K562 (cell line): ENCODE measurements around the gene ATP2A3. TPM values are rescaled to one million over a fixed set of nuclear protein-coding genes. Genes with fewer than 3 reads are reported as not detected.

Experiments used
- ARID1B ChIP-seq: fragments of 450-650 bp; IDR thresholded peaks from 2 replicates; pipeline ENCODE4 v1.6.1; 2016; ENCODE audit warnings: antibody characterized with exemption, mild to moderate bottlenecking, inconsistent platforms
- ETV5 ChIP-seq: sonication (generic); formaldehyde crosslinking; IDR thresholded peaks from 2 replicates; pipeline ENCODE4 v1.4.0; 2020; ENCODE audit warnings: low read depth, mild to moderate bottlenecking, missing genetic modification reagents
- ETV6 ChIP-seq, 3 experiments: fragments of 150-350 bp in 1 of 3; sonication (generic) in 1 of 3; formaldehyde crosslinking in 1 of 3; IDR thresholded peaks; 2 replicates each; pipeline versions ENCODE4 v1.6.1 to v1.8.0; 2014 to 2022; ENCODE audit warnings: borderline replicate concordance in 2 of 3, low read depth in 2 of 3, antibody characterized with exemption in 1 of 3, low read length in 1 of 3, mild to moderate bottlenecking in 1 of 3, missing genetic modification reagents in 1 of 3
- JUND ChIP-seq, 2 experiments: IDR thresholded peaks; 2 replicates in 1 of 2; 3 replicates in 1 of 2; pipeline ENCODE4 v1.6.1; 2011; ENCODE audit warnings: borderline replicate concordance in 2 of 2, low read depth in 2 of 2, low read length in 2 of 2, improper control_type of control experiment in 1 of 2, missing biosample characterization in 1 of 2, missing genetic modification characterization in 1 of 2, missing genetic modification reagents in 1 of 2
- KAT2B ChIP-seq: IDR thresholded peaks from one replicate; pipeline ENCODE4 v1.6.1; 2012; ENCODE audit warnings: low read depth, mild to moderate bottlenecking, control low read depth, inconsistent platforms, low read length, moderate library complexity
- KDM4B ChIP-seq, 2 experiments: fragments of 450-650 bp in 1 of 2; sonication (generic) in 1 of 2; IDR thresholded peaks; 2 replicates each; pipeline ENCODE4 v1.6.1; 2016 to 2017; ENCODE audit warnings: borderline replicate concordance in 2 of 2, antibody characterized with exemption in 1 of 2, low read depth in 1 of 2, mild to moderate bottlenecking in 1 of 2
- NBN ChIP-seq: fragments of 450-650 bp; IDR thresholded peaks from 2 replicates; pipeline ENCODE4 v1.6.1; 2016; ENCODE audit warnings: low read depth, mild to moderate bottlenecking
- NFIC ChIP-seq: fragments of 450-650 bp; IDR thresholded peaks from 2 replicates; pipeline ENCODE4 v1.6.1; 2017; ENCODE audit warnings: mild to moderate bottlenecking, inconsistent platforms
- POLR2A ChIP-seq: fragments of 450-650 bp; conservative IDR thresholded peaks from 2 replicates; pipeline ENCODE4 v1.6.1; 2016
- RBBP5 ChIP-seq: fragments of 200-600 bp; sonication (generic); IDR thresholded peaks from 2 replicates; pipeline ENCODE4 v1.6.1; 2012; ENCODE audit warnings: borderline replicate concordance, mild to moderate bottlenecking, low read length, control low read depth, inconsistent platforms; ENCODE audit not compliant: insufficient read depth, poor library complexity, severe bottlenecking
- ZFP36 ChIP-seq: fragments of 150-350 bp; IDR thresholded peaks from 2 replicates; pipeline ENCODE4 v1.6.1; 2018; ENCODE audit warnings: low read length, low read depth; ENCODE audit not compliant: partially characterized antibody
- ZKSCAN1 ChIP-seq: fragments of 150-350 bp; IDR thresholded peaks from 2 replicates; pipeline ENCODE4 v1.6.1; 2016; ENCODE audit warnings: low read depth, low read length
- ZNF584 ChIP-seq: fragments of 200-800 bp; sonication (Bioruptor generic); IDR thresholded peaks from 2 replicates; pipeline ENCODE4 v1.6.1; 2016; ENCODE audit warnings: low read depth, mild to moderate bottlenecking, missing genetic modification characterization, missing compliant biosample characterization
- ZNF785 ChIP-seq: fragments of 250-450 bp; sonication (Bioruptor Pico); IDR thresholded peaks from 2 replicates; pipeline ENCODE4 v1.4.0; 2020; ENCODE audit warnings: mild to moderate bottlenecking
- polyA plus RNA-seq, 8 experiments: library from polyadenylated mRNA; depleted of rRNA in 4 of 8; stranded (reverse) in 5 of 8; unstranded in 3 of 8; fragments of >200 nt; fragmentation: Nextera tagmentation in 2 of 8; fragmentation: Illumina TruSeq in 1 of 8; extraction: Ambion mirVana in 2 of 8; extraction: Trizol in 1 of 8; gene quantifications; 2 replicates each; pipeline versions ENCODE4 v1.2.1 to v1.2.3, GENCODE V29; 2011 to 2014; ENCODE audit warnings: inconsistent platforms in 1 of 8, missing spikeins in 1 of 8
- total RNA-seq, 7 experiments: library from RNA; depleted of rRNA in 6 of 7; stranded (reverse); fragments of >200 nt in 6 of 7; fragmentation: Illumina TruSeq in 2 of 7; extraction: Trizol in 2 of 7; gene quantifications; 2 replicates each; pipeline versions ENCODE4 v1.2.1 to v1.2.3, GENCODE V29; 2011 to 2021; ENCODE audit warnings: low replicate concordance in 1 of 7
- TF ChIP-seq, protein P1 (sequence below): fragments of 450-650 bp; IDR thresholded peaks from 2 replicates; pipeline ENCODE4 v1.6.1; 2017; ENCODE audit warnings: antibody characterized with exemption, mild to moderate bottlenecking
- TF ChIP-seq, protein P2 (sequence below): fragments of 250-450 bp; sonication (Bioruptor Pico); IDR thresholded peaks from 2 replicates; pipeline ENCODE4 v1.6.1; 2021; ENCODE audit warnings: mild to moderate bottlenecking

The ATP2A3 gene
- total and polyA plus RNA-seq, 9 of the 15 experiments (the other 6 are each of a cell fraction or from before 2014, with no cell fraction given): 0.65 to 103 (median 31.3) TPM

DNA sequence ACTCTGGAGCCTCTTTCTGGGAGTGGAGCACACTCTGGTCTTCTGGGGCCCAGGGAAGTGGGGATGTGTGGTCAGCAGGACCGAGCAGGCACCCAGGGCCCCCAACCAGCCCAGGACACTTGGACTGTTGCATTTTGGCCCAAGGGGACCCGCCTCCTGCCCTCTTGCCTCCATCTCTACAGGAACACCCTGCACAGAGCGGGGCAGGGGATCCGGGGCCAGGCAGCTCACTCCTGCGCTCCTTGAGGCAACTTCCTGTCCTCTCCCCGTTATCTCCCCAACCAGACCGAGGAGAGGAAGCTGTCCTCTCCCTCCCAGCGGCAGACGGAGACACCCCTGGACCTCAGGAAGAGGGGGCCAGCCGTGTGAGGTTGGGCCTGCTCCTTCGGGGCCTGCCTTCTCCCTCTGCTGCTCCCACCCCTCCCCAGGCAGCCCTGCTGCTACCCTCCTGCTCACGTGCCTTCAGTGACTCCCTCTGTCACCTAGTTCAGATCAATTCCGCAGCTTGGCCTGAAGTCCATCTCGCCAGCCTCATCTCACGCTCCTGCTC is 10.0 kb upstream of the ATP2A3 start (continued):
- TF ChIP-seq, protein P1, sequence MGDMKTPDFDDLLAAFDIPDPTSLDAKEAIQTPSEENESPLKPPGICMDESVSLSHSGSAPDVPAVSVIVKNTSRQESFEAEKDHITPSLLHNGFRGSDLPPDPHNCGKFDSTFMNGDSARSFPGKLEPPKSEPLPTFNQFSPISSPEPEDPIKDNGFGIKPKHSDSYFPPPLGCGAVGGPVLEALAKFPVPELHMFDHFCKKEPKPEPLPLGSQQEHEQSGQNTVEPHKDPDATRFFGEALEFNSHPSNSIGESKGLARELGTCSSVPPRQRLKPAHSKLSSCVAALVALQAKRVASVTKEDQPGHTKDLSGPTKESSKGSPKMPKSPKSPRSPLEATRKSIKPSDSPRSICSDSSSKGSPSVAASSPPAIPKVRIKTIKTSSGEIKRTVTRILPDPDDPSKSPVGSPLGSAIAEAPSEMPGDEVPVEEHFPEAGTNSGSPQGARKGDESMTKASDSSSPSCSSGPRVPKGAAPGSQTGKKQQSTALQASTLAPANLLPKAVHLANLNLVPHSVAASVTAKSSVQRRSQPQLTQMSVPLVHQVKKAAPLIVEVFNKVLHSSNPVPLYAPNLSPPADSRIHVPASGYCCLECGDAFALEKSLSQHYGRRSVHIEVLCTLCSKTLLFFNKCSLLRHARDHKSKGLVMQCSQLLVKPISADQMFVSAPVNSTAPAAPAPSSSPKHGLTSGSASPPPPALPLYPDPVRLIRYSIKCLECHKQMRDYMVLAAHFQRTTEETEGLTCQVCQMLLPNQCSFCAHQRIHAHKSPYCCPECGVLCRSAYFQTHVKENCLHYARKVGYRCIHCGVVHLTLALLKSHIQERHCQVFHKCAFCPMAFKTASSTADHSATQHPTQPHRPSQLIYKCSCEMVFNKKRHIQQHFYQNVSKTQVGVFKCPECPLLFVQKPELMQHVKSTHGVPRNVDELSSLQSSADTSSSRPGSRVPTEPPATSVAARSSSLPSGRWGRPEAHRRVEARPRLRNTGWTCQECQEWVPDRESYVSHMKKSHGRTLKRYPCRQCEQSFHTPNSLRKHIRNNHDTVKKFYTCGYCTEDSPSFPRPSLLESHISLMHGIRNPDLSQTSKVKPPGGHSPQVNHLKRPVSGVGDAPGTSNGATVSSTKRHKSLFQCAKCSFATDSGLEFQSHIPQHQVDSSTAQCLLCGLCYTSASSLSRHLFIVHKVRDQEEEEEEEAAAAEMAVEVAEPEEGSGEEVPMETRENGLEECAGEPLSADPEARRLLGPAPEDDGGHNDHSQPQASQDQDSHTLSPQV: peak; percentile 89
- peak; percentile 92 for TF ChIP-seq ARID1B
- peak; percentile 64 for TF ChIP-seq JUND (IDR thresholded peaks at IDR 0.05; ENCODE audit: borderline replicate concordance, low read depth, low read length)
- TF ChIP-seq JUND (tag; IDR thresholded peaks at IDR 0.05; ENCODE audit: borderline replicate concordance, low read depth, low read length): peak; percentile 51; the same call in 1 of the 3 replicates
- TF ChIP-seq, protein P2, sequence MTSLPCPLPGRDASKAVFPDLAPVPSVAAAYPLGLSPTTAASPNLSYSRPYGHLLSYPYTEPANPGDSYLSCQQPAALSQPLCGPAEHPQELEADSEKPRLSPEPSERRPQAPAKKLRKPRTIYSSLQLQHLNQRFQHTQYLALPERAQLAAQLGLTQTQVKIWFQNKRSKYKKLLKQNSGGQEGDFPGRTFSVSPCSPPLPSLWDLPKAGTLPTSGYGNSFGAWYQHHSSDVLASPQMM (CRISPR knock-in tag): no peak
- peak; percentile 78; the same call in 1 of the 2 replicates for TF ChIP-seq ZNF584 (CRISPR knock-in tag)
- TF ChIP-seq ETV5 (CRISPR knock-in tag): peak; percentile 97
- TF ChIP-seq ZKSCAN1: peak; percentile 80; the same call in 1 of the 2 replicates
- peak in 1 of 2 experiments; percentile 79; a peak in 1 of 4 replicates for TF ChIP-seq ETV6 (IDR thresholded peaks at IDR 0.05; ENCODE audit: borderline replicate concordance in 1 of 2, low read depth in 2 of 2, low read length in 1 of 2)
- TF ChIP-seq ETV6 (CRISPR knock-in tag; IDR thresholded peaks at IDR 0.05; ENCODE audit: borderline replicate concordance): no peak
- TF ChIP-seq ZNF785: no peak
- TF ChIP-seq POLR2A: peak; percentile 56; the same call in 1 of the 2 replicates
- peak; percentile 41; the same call in 1 of the 2 replicates for TF ChIP-seq NBN
- no peak for TF ChIP-seq KAT2B
- peak; percentile 13 for TF ChIP-seq ZFP36
- TF ChIP-seq RBBP5: peak; percentile 45
- peak in 1 of 2 experiments; percentile 87; a peak in 1 of 4 replicates for TF ChIP-seq KDM4B (IDR thresholded peaks at IDR 0.05; ENCODE audit: borderline replicate concordance in 2 of 2, low read depth in 1 of 2)
- peak; percentile 34; the same call in 1 of the 2 replicates for TF ChIP-seq NFIC
